ENCODE results near the gene ARFGAP2.

ARFGAP2 gene

GRCh38 chr11:47165253-47165840 is 11.3 kb downstream of the ARFGAP2 start:
- H3K9me3 ChIP-seq (ENCODE audit: control insufficient read depth, low read length): no peaks in the 10 kb centered on the region
- TF ChIP-seq CTCF (IDR thresholded peaks at IDR 0.05): no peak
- H3K27ac ChIP-seq: no peak overlapping the region
- H3K4me3 ChIP-seq (ENCODE audit: low read depth, low read length): no peak overlapping the region
- H3K27me3 ChIP-seq (ENCODE audit: control insufficient read depth, insufficient read depth, low read length): no peaks in the 10 kb centered on the region
- no peak overlapping the region for H3K9ac ChIP-seq
- H3K4me2 ChIP-seq (ENCODE audit: low read length): no peak overlapping the region
- no peaks in the 10 kb centered on the region for H3K79me2 ChIP-seq
- no peaks in the 10 kb centered on the region for H3K4me1 ChIP-seq
- H2AFZ ChIP-seq: no peak overlapping the region
- no peaks in the 10 kb centered on the region for H3K36me3 ChIP-seq (ENCODE audit: control insufficient read depth, insufficient read depth, low read length)

GRCh38 chr11:47164321-47164720 is 12.4 kb downstream of the ARFGAP2 start:
- no peak for TF ChIP-seq CTCF (IDR thresholded peaks at IDR 0.05)
- Histone ChIP-seq H3K27ac (no peak overlapping the region), H3K4me1 (no peaks in the 10 kb centered on the region), H3K79me2 (no peaks in the 10 kb centered on the region), H3K9ac (no peak overlapping the region), H3K27me3 (ENCODE audit: control insufficient read depth, insufficient read depth, low read length) (no peaks in the 10 kb centered on the region), H3K4me2 (ENCODE audit: low read length) (no peak overlapping the region), H2AFZ (no peak overlapping the region), H3K4me3 (ENCODE audit: low read depth, low read length) (no peak overlapping the region), H3K9me3 (ENCODE audit: control insufficient read depth, low read length) (no peaks in the 10 kb centered on the region), H3K36me3 (ENCODE audit: control insufficient read depth, insufficient read depth, low read length) (no peaks in the 10 kb centered on the region)

GRCh38 chr11:47163898-47164297 is 12.8 kb downstream of the ARFGAP2 start:
- no peak overlapping the region for H2AFZ ChIP-seq
- no peaks in the 10 kb centered on the region for H3K27me3 ChIP-seq (ENCODE audit: control insufficient read depth, insufficient read depth, low read length)
- no peaks in the 10 kb centered on the region for H3K9me3 ChIP-seq (ENCODE audit: control insufficient read depth, low read length)
- H3K79me2 ChIP-seq: no peaks in the 10 kb centered on the region
- H3K9ac ChIP-seq: no peak overlapping the region
- no peak overlapping the region for H3K4me3 ChIP-seq (ENCODE audit: low read depth, low read length)
- H3K27ac ChIP-seq: no peak overlapping the region
- no peak overlapping the region for H3K4me2 ChIP-seq (ENCODE audit: low read length)
- TF ChIP-seq CTCF (IDR thresholded peaks at IDR 0.05): no peak
- no peaks in the 10 kb centered on the region for H3K4me1 ChIP-seq
- no peaks in the 10 kb centered on the region for H3K36me3 ChIP-seq (ENCODE audit: control insufficient read depth, insufficient read depth, low read length)

- H3K36me3 ChIP-seq (ENCODE audit: control insufficient read depth, insufficient read depth, low read length): no peaks in the 10 kb centered on the region
- no peak for TF ChIP-seq CTCF (IDR thresholded peaks at IDR 0.05)
- no peak overlapping the region for H3K27ac ChIP-seq
- H3K27me3 ChIP-seq (ENCODE audit: control insufficient read depth, insufficient read depth, low read length): no peaks in the 10 kb centered on the region
- H3K4me1 ChIP-seq: no peaks in the 10 kb centered on the region
- no peak overlapping the region for H2AFZ ChIP-seq
- H3K79me2 ChIP-seq: no peaks in the 10 kb centered on the region
- no peak overlapping the region for H3K4me2 ChIP-seq (ENCODE audit: low read length)
- no peak overlapping the region for H3K4me3 ChIP-seq (ENCODE audit: low read depth, low read length)
- H3K9me3 ChIP-seq (ENCODE audit: control insufficient read depth, low read length): no peaks in the 10 kb centered on the region
- H3K9ac ChIP-seq: no peak overlapping the region
These were observed 13.5 kb downstream of the ARFGAP2 start for GRCh38 chr11:47163193-47163592.

- Histone ChIP-seq H3K9ac (no peak overlapping the region), H3K27me3 (ENCODE audit: control insufficient read depth, insufficient read depth, low read length) (no peaks in the 10 kb centered on the region), H2AFZ (no peak overlapping the region), H3K4me3 (ENCODE audit: low read depth, low read length) (no peak overlapping the region), H3K79me2 (no peaks in the 10 kb centered on the region), H3K4me2 (ENCODE audit: low read length) (no peak overlapping the region), H3K27ac (no peak overlapping the region), H3K9me3 (ENCODE audit: control insufficient read depth, low read length) (no peaks in the 10 kb centered on the region), H3K4me1 (no peaks in the 10 kb centered on the region), H3K36me3 (ENCODE audit: control insufficient read depth, insufficient read depth, low read length) (no peaks in the 10 kb centered on the region)
- no peak for TF ChIP-seq CTCF (IDR thresholded peaks at IDR 0.05)
These were observed 14.3 kb downstream of the ARFGAP2 start for GRCh38 chr11:47162426-47162825.
